ENCODE data around the gene GGT7.
A peak's percentile ranks its signal among the peaks of the same experiment; 100 is the strongest.
"Not testable (repeated sequence)": the region's sequence is repeated elsewhere in the genome, so short reads cannot be mapped to it uniquely, and the experiment has no call there.

The GGT7 gene, protein sequence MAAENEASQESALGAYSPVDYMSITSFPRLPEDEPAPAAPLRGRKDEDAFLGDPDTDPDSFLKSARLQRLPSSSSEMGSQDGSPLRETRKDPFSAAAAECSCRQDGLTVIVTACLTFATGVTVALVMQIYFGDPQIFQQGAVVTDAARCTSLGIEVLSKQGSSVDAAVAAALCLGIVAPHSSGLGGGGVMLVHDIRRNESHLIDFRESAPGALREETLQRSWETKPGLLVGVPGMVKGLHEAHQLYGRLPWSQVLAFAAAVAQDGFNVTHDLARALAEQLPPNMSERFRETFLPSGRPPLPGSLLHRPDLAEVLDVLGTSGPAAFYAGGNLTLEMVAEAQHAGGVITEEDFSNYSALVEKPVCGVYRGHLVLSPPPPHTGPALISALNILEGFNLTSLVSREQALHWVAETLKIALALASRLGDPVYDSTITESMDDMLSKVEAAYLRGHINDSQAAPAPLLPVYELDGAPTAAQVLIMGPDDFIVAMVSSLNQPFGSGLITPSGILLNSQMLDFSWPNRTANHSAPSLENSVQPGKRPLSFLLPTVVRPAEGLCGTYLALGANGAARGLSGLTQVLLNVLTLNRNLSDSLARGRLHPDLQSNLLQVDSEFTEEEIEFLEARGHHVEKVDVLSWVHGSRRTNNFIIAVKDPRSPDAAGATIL

DNA sequence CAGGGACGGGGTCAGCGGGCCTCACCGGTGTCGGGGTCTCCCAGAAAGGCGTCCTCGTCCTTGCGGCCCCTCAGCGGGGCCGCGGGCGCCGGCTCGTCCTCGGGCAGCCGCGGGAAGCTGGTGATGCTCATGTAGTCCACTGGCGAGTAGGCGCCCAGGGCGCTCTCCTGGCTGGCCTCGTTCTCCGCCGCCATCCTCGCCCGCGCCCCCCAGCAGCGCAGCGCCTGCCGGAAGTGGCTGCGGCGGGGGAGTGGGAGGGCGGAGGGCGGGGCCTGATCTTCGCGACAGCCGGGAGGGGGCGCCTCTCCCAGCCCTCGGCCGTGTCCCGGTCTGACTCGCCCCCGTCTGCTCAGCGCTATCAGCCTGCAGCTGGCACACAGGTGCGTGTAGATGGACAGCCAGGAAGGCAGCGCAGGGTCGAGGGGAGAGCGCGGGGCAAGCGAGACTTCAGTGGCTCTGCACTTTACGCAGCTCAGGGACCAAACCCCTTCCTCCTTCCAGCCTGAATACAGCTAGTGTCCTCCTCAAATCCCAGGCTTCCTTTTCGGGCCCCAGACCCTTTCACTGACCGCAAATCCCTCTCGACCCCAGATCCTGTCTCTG, at the start of gene GGT7:
TSS of gene GGT7 (minus strand) at position 235 of the 603 bp plus-strand sequence. CDS start at position 194, 41 bp downstream.
- DNase-seq = peak; percentile 88

DNA sequence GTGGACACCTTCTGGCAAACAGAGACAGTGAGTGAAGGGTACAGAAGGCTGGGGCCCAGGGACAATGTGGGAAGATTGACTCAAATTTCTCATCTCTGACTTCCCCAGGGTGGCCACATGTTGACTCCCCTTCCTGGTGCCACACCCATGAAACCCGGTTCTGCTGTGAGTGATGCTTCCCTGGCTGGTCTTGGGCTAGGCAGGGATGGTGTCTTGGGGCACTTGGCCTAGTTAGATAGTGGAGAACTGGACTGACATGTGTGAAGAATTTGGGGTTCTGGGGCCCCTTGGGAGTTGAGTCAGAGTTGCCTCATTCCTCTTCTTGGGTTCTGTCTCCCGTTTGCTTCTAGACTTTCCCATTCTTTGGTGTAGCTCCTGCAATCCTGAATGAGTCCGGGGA, 48.8 kb upstream of the GGT7 start:
- DNase-seq = peak; percentile 24

DNA sequence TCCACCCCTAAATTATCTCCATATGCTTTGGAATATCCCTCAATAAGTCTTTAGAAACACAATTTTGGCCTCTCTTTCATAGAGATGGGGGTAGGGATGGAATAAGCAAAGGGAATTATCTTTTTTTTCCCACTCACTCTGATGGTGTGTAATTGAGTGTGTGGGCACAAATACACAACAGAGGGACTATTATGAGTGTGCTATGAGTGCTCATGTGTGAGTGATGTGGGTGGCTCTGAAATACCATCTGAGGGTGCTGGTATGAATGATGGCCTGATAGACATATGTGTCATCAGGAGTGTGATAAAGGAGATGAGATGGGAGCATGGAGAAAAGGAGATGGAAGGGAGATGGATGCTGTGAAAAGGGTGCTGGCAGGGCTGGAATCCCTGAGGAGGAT, 47.4 kb upstream of the GGT7 start:
- DNase-seq = peak; percentile 15

- no peak for DNase-seq
Measured at GRCh38 chr20:34916774-34917354, 44.2 kb upstream of the GGT7 start.

DNA sequence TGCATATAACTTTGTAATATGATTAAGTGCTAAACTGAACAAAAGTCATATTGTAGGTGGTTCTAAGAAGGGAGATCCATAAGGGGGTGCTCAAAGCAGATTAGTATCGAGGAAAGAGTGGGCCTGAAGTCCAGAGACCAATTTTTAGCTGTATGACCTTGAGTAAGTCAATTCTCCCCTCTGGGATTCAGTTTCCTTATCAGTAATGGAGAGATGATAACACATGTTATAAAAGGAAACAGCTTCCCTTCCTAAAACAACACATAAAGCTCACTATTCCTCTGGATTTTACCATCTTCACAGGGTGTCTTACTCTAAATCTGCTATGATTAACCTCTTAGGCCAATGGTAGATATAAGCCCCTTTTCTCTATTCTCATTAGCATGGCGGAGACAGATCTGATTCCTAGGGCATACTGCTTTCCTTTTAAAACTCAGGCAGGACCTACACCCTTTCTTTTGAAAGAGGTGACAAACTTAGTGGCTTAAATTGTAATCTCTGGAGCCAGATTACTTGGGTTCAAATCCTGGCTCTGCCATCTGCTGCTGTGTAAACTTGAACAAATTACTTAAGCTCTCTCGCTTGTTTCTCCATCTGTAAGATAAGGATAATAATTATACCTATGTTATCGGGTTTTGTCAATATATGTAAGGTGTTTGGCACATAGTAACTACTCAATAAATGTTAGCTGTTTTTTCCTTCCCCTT, 43.2 kb upstream of the GGT7 start:
- no peak for DNase-seq

- DNase-seq = no peak
Measured at GRCh38 chr20:34915131-34915530, 42.5 kb upstream of the GGT7 start.

GRCh38 chr20:34907616-34908469, 35.2 kb upstream of the GGT7 start:
- no peak for DNase-seq

GRCh38 chr20:34904202-34904621, 31.6 kb upstream of the GGT7 start:
- DNase-seq = no peak

DNA sequence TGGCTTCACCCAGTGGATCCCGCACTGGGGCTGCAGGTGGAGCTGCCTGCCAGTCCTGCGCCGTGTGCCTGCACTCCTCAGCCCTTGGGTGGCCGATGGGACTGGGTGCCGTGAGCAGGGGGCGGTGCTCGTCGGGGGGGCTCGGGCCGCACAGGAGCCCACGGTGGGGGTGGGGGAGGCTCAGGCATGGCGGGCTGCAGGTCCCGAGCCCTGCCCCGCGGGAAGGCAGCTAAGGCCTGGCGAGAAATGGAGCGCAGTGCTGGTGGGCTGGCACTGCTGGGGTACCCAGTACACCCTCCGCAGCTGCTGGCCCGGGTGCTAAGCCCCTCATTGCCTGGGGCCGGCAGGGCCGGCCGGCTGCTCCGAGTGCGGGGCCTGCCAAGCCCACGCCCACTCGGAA, 26.1 kb upstream of the GGT7 start:
- DNase-seq = not testable (repeated sequence)

- DNase-seq = not testable (repeated sequence)
Measured at GRCh38 chr20:34898129-34898528, 25.5 kb upstream of the GGT7 start.

DNA sequence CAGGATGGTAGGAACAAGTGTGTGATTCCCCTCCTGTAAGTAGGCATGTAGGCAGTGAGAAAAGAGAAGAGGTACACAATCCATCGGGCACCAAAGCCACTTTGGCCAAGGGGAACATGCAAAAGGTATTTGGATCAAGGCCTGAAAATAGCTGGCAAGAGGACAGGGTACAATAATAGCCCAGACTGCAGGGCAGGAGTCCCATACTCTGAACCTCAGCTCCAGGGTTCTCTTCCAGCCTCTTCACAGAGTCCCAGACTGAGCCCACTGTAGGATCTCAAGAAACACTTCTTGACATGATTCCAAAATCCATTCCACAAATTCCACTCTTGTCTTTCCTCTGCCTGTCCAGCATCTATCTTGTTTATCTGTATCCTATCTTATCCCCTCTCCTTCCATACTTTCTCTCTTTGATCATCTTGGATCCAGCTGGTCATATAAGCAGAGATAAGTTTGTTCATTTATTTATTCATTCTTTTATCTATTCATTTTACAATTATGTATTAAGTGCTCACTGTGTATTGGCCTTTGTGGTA, 23.5 kb upstream of the GGT7 start:
- no peak for DNase-seq

GRCh38 chr20:34895465-34895864, 22.8 kb upstream of the GGT7 start:
- DNase-seq = no peak

- DNase-seq = no peak
Measured at GRCh38 chr20:34894723-34895122, 22.1 kb upstream of the GGT7 start.

DNA sequence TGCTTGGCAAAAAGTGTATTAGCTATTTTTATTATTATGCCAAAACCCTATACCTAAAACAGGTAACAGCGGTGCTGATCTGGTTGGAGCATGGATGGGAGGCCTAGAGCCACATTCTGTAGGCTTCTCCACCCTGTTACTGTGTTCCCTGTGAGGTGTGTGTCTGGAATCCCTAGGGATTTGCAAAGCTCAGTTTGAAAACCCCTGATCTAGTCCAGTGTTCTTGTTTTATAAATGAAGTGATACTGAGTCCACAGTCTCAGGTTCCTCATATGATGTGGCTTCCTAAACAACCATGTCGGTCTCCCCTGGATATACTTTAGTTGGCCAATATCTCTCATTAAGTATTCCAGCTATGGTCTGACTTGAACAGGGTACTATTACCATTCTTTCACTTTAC, 20.0 kb upstream of the GGT7 start:
- DNase-seq = no peak

- DNase-seq = peak; percentile 83
Measured at GRCh38 chr20:34891166-34892062, 18.8 kb upstream of the GGT7 start.

DNA sequence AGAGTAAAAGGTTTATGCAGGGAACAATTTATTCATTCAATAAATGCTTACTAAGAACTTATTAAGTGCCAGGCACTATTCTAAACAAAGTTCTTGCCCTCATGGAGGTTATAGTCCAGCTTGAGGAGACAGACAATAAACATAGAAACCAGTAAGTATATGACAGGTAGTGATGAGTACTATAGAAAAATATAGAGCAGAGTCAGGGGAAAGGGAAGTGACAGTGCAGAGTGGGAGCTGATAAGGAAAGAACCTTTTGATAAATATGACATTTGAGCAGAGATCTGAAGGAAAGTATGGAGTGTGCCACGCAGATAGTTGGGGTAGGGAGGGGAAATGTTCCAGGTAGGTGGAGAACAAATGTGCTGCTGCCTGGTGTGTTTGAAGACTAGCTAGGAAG, 15.8 kb upstream of the GGT7 start:
- no peak for DNase-seq

DNA sequence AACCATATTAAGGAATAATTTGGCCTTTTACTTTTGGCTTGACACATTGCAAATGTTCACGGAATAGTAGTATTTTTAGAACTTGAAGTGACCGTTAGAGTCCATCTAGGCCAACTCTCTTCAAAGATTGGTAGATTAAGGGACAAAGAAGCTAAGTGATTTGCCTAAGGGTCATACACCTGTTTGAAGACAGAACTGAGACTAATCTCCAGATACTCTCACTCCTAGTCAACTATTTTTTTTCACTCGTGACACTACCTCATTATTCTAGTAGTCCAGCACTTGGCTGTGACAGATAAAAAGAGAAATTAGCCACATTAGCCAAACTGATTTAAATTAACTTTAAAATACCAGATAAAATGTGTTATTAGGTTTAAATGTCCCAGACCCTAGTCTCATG, 14.4 kb upstream of the GGT7 start:
- DNase-seq = no peak

GRCh38 chr20:34886122-34886521, 13.5 kb upstream of the GGT7 start:
- no peak for DNase-seq

DNA sequence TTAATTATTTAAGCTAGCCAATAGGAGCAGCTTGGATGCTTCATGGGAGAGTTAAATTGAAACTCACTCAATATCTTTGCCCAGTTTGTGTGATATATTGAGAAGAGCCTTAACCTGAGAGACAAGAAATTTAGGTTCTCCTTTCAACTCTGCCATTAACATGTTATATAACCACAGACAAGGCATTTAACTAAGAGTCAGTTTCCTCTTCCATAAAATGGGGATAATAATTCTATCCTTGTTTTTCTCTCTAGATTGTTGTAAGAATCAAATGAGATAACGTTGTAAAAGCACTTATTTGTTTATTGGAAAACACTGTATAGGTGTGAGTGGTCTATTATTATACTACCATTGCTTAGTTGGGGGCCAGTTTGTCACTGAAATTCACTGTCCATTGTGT, 11.6 kb upstream of the GGT7 start:
- DNase-seq = no peak

DNA sequence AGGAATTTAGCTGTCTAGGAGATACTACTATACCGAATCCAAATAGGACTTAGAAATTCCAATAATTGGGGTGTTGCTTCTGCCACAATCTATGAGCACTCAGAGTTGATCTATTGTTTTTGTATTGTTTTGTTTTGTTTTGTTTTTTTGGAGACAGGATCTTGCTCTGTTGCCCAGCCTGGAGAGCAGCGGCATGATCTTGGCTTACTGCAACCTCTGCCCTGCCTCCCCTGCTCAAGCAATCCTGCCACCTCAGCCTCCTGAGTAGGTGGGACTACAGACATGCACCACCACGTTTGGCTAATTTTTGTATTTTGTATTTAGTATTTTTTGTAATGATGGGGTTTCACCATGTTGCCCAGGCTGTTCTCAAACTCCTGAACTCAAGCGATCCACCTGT, 11.2 kb upstream of the GGT7 start:
- DNase-seq = no peak
